ENCODE measurements around the gene ANO1. TPM values are rescaled to one million over a fixed set of nuclear protein-coding genes. Genes with fewer than 3 reads are reported as not detected.
"Not testable (repeated sequence)": the region's sequence is repeated elsewhere in the genome, so short reads cannot be mapped to it uniquely, and the experiment has no call there.

The ANO1 gene
- total RNA-seq, 6 experiments from 2014 or later = not detected

DNA sequence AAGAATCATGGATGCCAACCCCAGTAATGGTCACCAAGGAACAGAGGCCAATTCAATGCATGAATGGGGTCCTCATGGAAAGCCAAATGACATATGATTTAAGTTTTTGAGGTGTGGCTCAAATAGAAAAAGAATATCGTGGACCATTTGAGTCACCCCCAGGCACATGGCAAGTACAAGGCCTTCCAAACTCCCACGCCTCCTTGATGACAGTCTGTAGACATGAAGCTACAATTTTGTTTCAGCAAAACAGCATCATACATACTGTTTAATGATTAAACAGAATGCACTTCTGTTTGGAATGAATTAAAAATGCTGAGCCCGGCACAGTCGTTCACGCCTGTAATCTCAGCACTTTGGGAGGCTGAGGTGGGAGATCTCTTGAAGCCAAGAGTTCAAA is 132.4 kb downstream of the ANO1 start:
- no peak overlapping the region for H3K4me3 Mint-ChIP-seq
- H3K4me1 Mint-ChIP-seq (ENCODE audit: low read depth) = peaks cover 32% of the 10 kb centered on the region
- no peak overlapping the region for H3K27ac Mint-ChIP-seq
- no peaks in the 10 kb centered on the region for H3K9me3 Mint-ChIP-seq
- peaks cover 5% of the 10 kb centered on the region for H3K27me3 Mint-ChIP-seq (ENCODE audit: insufficient read depth)
- no peak for DNase-seq
- TF ChIP-seq, protein P1, sequence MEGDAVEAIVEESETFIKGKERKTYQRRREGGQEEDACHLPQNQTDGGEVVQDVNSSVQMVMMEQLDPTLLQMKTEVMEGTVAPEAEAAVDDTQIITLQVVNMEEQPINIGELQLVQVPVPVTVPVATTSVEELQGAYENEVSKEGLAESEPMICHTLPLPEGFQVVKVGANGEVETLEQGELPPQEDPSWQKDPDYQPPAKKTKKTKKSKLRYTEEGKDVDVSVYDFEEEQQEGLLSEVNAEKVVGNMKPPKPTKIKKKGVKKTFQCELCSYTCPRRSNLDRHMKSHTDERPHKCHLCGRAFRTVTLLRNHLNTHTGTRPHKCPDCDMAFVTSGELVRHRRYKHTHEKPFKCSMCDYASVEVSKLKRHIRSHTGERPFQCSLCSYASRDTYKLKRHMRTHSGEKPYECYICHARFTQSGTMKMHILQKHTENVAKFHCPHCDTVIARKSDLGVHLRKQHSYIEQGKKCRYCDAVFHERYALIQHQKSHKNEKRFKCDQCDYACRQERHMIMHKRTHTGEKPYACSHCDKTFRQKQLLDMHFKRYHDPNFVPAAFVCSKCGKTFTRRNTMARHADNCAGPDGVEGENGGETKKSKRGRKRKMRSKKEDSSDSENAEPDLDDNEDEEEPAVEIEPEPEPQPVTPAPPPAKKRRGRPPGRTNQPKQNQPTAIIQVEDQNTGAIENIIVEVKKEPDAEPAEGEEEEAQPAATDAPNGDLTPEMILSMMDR (IDR thresholded peaks at IDR 0.05) = no peak
- peaks cover 29% of the 10 kb centered on the region for H3K36me3 Mint-ChIP-seq (ENCODE audit: low read depth)

- DNase-seq = no peak
- TF ChIP-seq, protein P1 (IDR thresholded peaks at IDR 0.05) = no peak
- peaks cover 17% of the 10 kb centered on the region for H3K36me3 Mint-ChIP-seq (ENCODE audit: low read depth)
- peaks cover 6% of the 10 kb centered on the region for H3K27me3 Mint-ChIP-seq (ENCODE audit: insufficient read depth)
- H3K27ac Mint-ChIP-seq = no peak overlapping the region
- no peaks in the 10 kb centered on the region for H3K9me3 Mint-ChIP-seq
- no peak overlapping the region for H3K4me3 Mint-ChIP-seq
- peaks cover 21% of the 10 kb centered on the region for H3K4me1 Mint-ChIP-seq (ENCODE audit: low read depth)
Measured at GRCh38 chr11:70212227-70212811, 134.2 kb downstream of the ANO1 start.

DNA sequence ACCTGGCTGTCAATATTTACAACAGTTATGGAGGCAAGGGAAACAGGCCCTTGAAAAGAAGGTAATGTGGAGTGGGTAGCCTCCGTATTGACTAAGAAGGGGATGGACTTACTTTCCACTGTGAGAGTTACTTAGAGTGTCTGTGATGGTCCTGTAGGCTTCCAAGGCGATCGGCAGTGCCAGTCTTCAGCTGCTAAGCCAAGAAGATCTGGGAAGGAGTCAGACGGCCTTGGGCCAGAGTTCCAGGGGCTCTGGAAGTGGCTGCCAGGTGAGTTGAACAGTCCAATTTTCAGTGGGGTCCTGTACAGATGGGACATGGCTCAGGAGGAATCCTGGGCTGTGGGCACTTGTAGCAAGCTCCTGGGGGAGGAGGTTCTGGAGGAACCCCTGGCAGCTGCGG is 139.3 kb downstream of the ANO1 start:
- not testable (repeated sequence) for H3K27ac Mint-ChIP-seq; H3K9me3 Mint-ChIP-seq; DNase-seq; H3K4me3 Mint-ChIP-seq; H3K36me3 Mint-ChIP-seq (ENCODE audit: low read depth); H3K4me1 Mint-ChIP-seq (ENCODE audit: low read depth)
- H3K27me3 Mint-ChIP-seq (ENCODE audit: insufficient read depth) = peaks cover 22% of the 10 kb centered on the region

- peak overlapping the region; percentile 12; the same call in 1 of the 2 replicates for H3K4me3 Mint-ChIP-seq
- H3K36me3 Mint-ChIP-seq (ENCODE audit: low read depth); H3K9me3 Mint-ChIP-seq; DNase-seq; H3K4me1 Mint-ChIP-seq (ENCODE audit: low read depth); H3K27ac Mint-ChIP-seq: not testable (repeated sequence)
- H3K27me3 Mint-ChIP-seq (ENCODE audit: insufficient read depth) = peaks cover 28% of the 10 kb centered on the region
Measured at GRCh38 chr11:70218076-70218475, 140.0 kb downstream of the ANO1 start.

DNA sequence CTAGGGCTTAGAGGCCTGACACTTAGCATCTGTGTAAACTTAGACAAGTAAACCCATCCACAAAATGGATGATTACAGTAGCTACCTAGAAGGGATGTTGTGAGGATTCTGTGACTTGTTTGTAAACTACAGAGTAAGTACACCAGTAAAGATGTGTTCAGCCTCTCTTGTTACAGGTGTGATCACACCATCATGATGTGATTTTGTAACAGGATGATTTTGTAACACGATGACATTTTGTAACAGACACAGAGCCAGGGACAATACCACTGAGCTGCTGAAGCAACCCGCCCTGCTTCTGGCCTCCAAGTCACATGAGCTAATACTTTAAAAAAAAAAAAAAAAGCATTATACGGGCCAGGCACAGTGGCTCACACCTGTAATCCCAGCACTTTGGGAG is 142.0 kb downstream of the ANO1 start:
- TF ChIP-seq, protein P1 (IDR thresholded peaks at IDR 0.05) = no peak
- peaks cover 5% of the 10 kb centered on the region for H3K4me1 Mint-ChIP-seq (ENCODE audit: low read depth)
- H3K27me3 Mint-ChIP-seq (ENCODE audit: insufficient read depth) = peaks cover 44% of the 10 kb centered on the region
- no peak overlapping the region for H3K4me3 Mint-ChIP-seq
- DNase-seq = no peak
- no peak overlapping the region for H3K27ac Mint-ChIP-seq
- H3K9me3 Mint-ChIP-seq = peaks cover 4% of the 10 kb centered on the region; the same call in 1 of the 2 replicates
- H3K36me3 Mint-ChIP-seq (ENCODE audit: low read depth) = no peaks in the 10 kb centered on the region; the same call in 1 of the 2 replicates

- TF ChIP-seq, protein P1 (IDR thresholded peaks at IDR 0.05) = no peak
- Mint-ChIP-seq H3K36me3 (ENCODE audit: low read depth) (no peaks in the 10 kb centered on the region; the same call in 1 of the 2 replicates), H3K4me1 (ENCODE audit: low read depth) (peaks cover 5% of the 10 kb centered on the region), H3K4me3 (no peak overlapping the region), H3K9me3 (peaks cover 4% of the 10 kb centered on the region; the same call in 1 of the 2 replicates), H3K27ac (no peak overlapping the region), H3K27me3 (ENCODE audit: insufficient read depth) (peaks cover 47% of the 10 kb centered on the region)
- no peak for DNase-seq
Measured at GRCh38 chr11:70220920-70221319, 142.8 kb downstream of the ANO1 start.

All from HFFc6 (cell line).